Sigmoid colon (tissue), 7 donors: ENCODE results near the gene MUL1. TPM values are rescaled to one million over a fixed set of nuclear protein-coding genes. Genes with fewer than 3 reads are reported as not detected.

Experiments
- DNase-seq: peaks from one replicate; pipeline ENCODE4 v3.0.0-alpha.2; 2019
- H3K27ac ChIP-seq, 4 donors: fragments of 200-600 bp; sonication (generic); one replicate each; pipeline ENCODE4 v1.5.1; 2016 to 2019; ENCODE audit warnings: mild to moderate bottlenecking in 1 of 4
- H3K27me3 ChIP-seq, 3 donors: fragments of 200-600 bp; sonication (generic); one replicate each; pipeline ENCODE4 v1.5.1; 2019; ENCODE audit warnings: mild to moderate bottlenecking in 1 of 3
- H3K36me3 ChIP-seq, 4 donors: fragments of 200-600 bp; sonication (generic); one replicate each; pipeline ENCODE4 v1.5.1; 2016 to 2019
- H3K4me1 ChIP-seq, 4 donors: fragments of 200-600 bp; sonication (generic); one replicate each; pipeline ENCODE4 v1.5.1; 2017 to 2019
- H3K4me3 ChIP-seq, 4 donors: fragments of 200-600 bp; sonication (generic); one replicate each; pipeline ENCODE4 v1.5.1; 2017 to 2019; ENCODE audit warnings: mild to moderate bottlenecking in 2 of 4, moderate library complexity in 1 of 4
- H3K9me3 ChIP-seq, 4 donors: fragments of 200-600 bp in 3 of 4; sonication (generic) in 3 of 4; one replicate each; pipeline versions ENCODE4 v1.5.1 to v1.6.1; 2013 to 2019
- CTCF ChIP-seq, 4 experiments: fragments of 450-650 bp in 3 of 4; fragments of 200-600 bp in 1 of 4; IDR thresholded peaks; one replicate each; pipeline ENCODE4 v1.5.1; 2016 to 2019; ENCODE audit warnings: antibody characterized with exemption in 4 of 4, mild to moderate bottlenecking in 3 of 4, moderate library complexity in 2 of 4
- EP300 ChIP-seq, 4 donors: sonication (generic); formaldehyde crosslinking; IDR thresholded peaks; one replicate each; pipeline ENCODE4 v1.6.1; 2017; ENCODE audit warnings: antibody characterized with exemption in 4 of 4
- POLR2A ChIP-seq, 2 donors: fragments of 450-650 bp; IDR thresholded peaks; one replicate each; pipeline ENCODE4 v1.6.1; 2016; ENCODE audit warnings: antibody characterized with exemption in 2 of 2, mild to moderate bottlenecking in 2 of 2, moderate library complexity in 2 of 2
- POLR2AphosphoS5 ChIP-seq, 4 donors: sonication (generic); formaldehyde crosslinking; IDR thresholded peaks; one replicate each; pipeline ENCODE4 v1.6.1; 2017; ENCODE audit warnings: antibody characterized with exemption in 4 of 4
- WGBS, 2 donors: extraction: QIAGEN DNeasy Blood & Tissue Kit; methylation state at CpG; one replicate each; pipeline ENCODE4 v1.1.7; 2013; 5-methylcytosine and 5-hydroxymethylcytosine counted together
- intact Hi-C: fragments of 100-400 bp; cut with DNase I; formaldehyde crosslinking; loops from one replicate; pipeline ENCODE4 v1.15.1; 2023
- polyA plus RNA-seq, 3 donors: library from polyadenylated mRNA; stranded (reverse); fragments of 200-250 nt; gene quantifications; one replicate each; pipeline ENCODE4 v1.2.3, GENCODE V29; 2013
- total RNA-seq, 4 donors: library from RNA; depleted of rRNA; stranded (reverse); fragments of >200 nt; gene quantifications; one replicate each; pipeline ENCODE4 v1.1.0, GENCODE V29; 2016
- donor health status: healthy with polysubstance abuse.
- donor health status: Bipolar disorder and iron deficiency.
- donor health status: healthy.

Gene MUL1
- total and polyA plus RNA-seq, 7 donors = 4.8 to 34.1 (median 30.3) TPM

- DNase-seq = no peak
- H3K9me3 ChIP-seq = no peaks in the 10 kb centered on the region
- no peaks in the 10 kb centered on the region for H3K27me3 ChIP-seq
- TF ChIP-seq EP300 (IDR thresholded peaks at IDR 0.05) = no peak
- TF ChIP-seq CTCF (IDR thresholded peaks at IDR 0.05) = peak in 2 of 4 experiments; percentile 7 to 12
- peak in 1 of 4 donors; percentile 4 for TF ChIP-seq POLR2AphosphoS5 (IDR thresholded peaks at IDR 0.05)
- no peak for TF ChIP-seq POLR2A (IDR thresholded peaks at IDR 0.05)
- H3K27ac ChIP-seq = peak overlapping the region; percentile 89 to 97 (median 92)
- peak overlapping the region; percentile 49 to 83 (median 80) for H3K4me3 ChIP-seq
- H3K36me3 ChIP-seq = no peaks in the 10 kb centered on the region
- intact Hi-C loops = loop anchor here (10.0 kb wide), 3 partner anchors 379 to 509 kb away; partner anchors contain the start of genes PLA2G2A and PLA2G5
- WGBS, 2 donors = 1 to 2% methylated on average over 58 of the region's 58 CpGs
- H3K4me1 ChIP-seq = peaks cover 0 to 57% (median 37%) of the 10 kb centered on the region in 4 donors
These were observed 24.0 kb downstream of the MUL1 start for GRCh38 chr1:20483833-20484518.

GRCh38 chr1:20483098-20483832, 24.7 kb downstream of the MUL1 start:
- no peak for TF ChIP-seq CTCF (IDR thresholded peaks at IDR 0.05)
- no peak for TF ChIP-seq EP300 (IDR thresholded peaks at IDR 0.05)
- TF ChIP-seq POLR2AphosphoS5 (IDR thresholded peaks at IDR 0.05) = no peak
- TF ChIP-seq POLR2A (IDR thresholded peaks at IDR 0.05) = no peak
- peaks cover 0 to 65% (median 41%) of the 10 kb centered on the region in 4 donors for H3K4me1 ChIP-seq
- no peaks in the 10 kb centered on the region for H3K27me3 ChIP-seq
- no peaks in the 10 kb centered on the region for H3K9me3 ChIP-seq
- WGBS, 2 donors = 24 to 39% methylated on average over 16 of the region's 16 CpGs
- H3K36me3 ChIP-seq = no peaks in the 10 kb centered on the region
- intact Hi-C loops = loop anchor here (10.0 kb wide), 3 partner anchors 378 to 508 kb away; partner anchors contain the start of genes PLA2G2A and PLA2G5
- DNase-seq = no peak
- H3K27ac ChIP-seq = peak overlapping the region; percentile 89 to 97 (median 92)
- peak overlapping the region; percentile 49 to 83 (median 80) for H3K4me3 ChIP-seq

DNA sequence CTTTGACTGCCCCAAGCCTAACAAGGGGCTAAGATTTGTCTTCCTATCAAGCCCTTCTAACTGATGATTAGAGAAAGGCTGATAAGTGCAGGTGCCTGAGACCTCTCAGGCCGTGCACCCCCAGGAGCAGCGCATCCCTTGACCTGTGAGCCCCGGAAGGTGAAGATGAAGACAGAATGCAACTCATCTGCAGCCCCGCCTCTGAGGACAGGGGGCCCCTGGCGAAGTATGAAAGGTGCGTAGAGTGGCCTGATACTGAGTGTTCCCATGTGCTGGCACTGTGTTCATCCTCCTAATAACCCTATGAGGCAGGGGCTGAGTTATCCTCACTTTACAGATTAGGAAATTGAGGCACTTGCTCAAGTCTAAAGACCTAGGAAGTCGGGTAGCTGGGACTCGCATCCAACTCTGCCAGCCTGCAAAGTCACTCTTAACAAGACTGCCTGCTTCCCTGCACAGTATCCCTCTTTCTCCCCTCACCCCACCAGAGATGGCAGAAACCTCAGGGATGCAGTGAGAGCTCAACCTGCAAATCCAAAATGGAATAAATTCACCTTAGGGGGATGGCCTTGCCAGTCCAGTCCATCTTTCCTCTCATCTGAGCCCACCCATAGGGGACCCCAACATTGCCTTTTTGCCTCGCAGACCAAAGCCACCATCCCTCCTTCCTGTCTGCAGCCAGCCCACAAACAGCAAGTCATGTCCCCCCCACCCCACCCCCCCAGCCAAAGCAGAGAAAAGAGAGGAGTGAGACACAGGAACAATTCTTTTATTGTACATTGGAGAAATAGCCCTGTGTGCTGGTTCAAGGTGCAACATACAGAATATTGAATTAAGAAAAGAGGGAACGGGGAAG, 26.1 kb downstream of the MUL1 start:
- TF ChIP-seq CTCF (IDR thresholded peaks at IDR 0.05) (no peak), EP300 (IDR thresholded peaks at IDR 0.05) (no peak), POLR2A (IDR thresholded peaks at IDR 0.05) (no peak), POLR2AphosphoS5 (IDR thresholded peaks at IDR 0.05) (no peak)
- Histone ChIP-seq H3K27ac (peak overlapping the region in 2 of 4 donors; percentile 21 to 91), H3K4me3 (no peak overlapping the region), H3K9me3 (no peaks in the 10 kb centered on the region), H3K36me3 (no peaks in the 10 kb centered on the region), H3K4me1 (peaks cover 0 to 75% (median 51%) of the 10 kb centered on the region in 4 donors), H3K27me3 (no peaks in the 10 kb centered on the region)
- intact Hi-C loops = loop anchor here (10.0 kb wide), 3 partner anchors 377 to 507 kb away; partner anchors contain the start of genes PLA2G2A and PLA2G5
- WGBS, 2 donors = 42 to 63% methylated on average over 10 of the region's 10 CpGs
- no peak for DNase-seq

DNA sequence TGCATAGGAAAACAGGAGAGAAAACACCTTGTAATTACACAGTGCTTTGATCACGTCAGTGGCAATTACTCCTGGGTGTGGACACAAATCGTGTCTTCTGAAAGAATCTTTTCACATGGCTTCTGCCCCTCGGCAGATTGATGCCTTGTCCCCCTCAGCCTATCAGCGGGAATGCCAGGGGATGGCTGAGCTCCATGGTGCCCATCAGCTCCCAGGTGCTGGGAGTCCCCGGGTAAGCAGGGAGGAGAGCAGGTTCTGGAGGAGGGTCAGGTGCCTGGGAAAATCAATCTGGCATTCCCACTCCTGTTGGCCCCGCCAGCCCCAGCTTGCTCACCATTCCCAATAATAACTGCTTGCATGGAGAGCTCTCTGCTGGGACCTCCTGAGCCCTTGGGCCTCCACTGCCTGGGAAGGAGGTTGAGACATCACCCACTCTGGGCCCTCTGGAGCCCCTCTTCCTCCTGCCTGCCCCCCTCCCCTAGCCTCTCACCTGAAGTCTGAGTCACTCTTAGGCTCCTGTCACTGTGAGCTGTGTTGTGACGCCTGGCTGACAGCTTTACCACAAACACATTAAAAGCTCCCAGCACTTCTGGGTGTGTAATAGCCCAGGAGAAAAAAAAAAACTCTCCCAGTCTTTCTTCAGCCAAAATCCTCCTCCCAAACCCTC, 26.9 kb downstream of the MUL1 start:
- intact Hi-C loops = loop anchor here (10.0 kb wide), 3 partner anchors 376 to 506 kb away; partner anchors contain the start of genes PLA2G2A and PLA2G5
- peaks cover 0 to 75% (median 53%) of the 10 kb centered on the region in 4 donors for H3K4me1 ChIP-seq
- no peak for DNase-seq
- WGBS, 2 donors = 11 to 45% methylated on average over 7 of the region's 7 CpGs
- H3K4me3 ChIP-seq = no peak overlapping the region
- no peaks in the 10 kb centered on the region for H3K36me3 ChIP-seq
- no peak for TF ChIP-seq POLR2A (IDR thresholded peaks at IDR 0.05)
- no peak for TF ChIP-seq EP300 (IDR thresholded peaks at IDR 0.05)
- no peak for TF ChIP-seq POLR2AphosphoS5 (IDR thresholded peaks at IDR 0.05)
- TF ChIP-seq CTCF (IDR thresholded peaks at IDR 0.05) = no peak
- H3K27ac ChIP-seq = peak overlapping the region in 2 of 4 donors; percentile 4 to 28
- peaks cover 0 to 6% (median 0%) of the 10 kb centered on the region in 3 donors for H3K27me3 ChIP-seq
- no peaks in the 10 kb centered on the region for H3K9me3 ChIP-seq
